ENCODE results near the gene MAPK1IP1L.

DNA sequence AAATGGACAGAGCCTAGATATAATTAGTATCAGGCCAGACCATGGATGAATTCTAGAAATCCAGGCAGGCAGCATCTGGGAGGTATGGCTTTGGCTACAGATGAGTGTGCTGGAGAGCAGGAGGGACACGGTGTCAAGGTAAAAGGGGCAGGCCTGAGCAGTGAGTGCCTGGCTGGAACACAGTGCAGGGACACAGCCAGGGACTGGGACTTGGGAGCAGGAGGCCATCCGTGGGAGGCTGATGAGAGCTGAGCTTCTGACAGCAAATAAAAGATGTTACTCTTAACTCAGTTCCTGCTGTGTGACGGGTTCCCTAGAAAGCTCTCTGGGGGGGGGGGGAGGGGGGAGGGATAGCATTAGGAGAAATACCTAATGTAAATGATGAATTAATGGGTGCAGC, 64.0 kb downstream of the MAPK1IP1L start:
- TF ChIP-seq, protein P1, sequence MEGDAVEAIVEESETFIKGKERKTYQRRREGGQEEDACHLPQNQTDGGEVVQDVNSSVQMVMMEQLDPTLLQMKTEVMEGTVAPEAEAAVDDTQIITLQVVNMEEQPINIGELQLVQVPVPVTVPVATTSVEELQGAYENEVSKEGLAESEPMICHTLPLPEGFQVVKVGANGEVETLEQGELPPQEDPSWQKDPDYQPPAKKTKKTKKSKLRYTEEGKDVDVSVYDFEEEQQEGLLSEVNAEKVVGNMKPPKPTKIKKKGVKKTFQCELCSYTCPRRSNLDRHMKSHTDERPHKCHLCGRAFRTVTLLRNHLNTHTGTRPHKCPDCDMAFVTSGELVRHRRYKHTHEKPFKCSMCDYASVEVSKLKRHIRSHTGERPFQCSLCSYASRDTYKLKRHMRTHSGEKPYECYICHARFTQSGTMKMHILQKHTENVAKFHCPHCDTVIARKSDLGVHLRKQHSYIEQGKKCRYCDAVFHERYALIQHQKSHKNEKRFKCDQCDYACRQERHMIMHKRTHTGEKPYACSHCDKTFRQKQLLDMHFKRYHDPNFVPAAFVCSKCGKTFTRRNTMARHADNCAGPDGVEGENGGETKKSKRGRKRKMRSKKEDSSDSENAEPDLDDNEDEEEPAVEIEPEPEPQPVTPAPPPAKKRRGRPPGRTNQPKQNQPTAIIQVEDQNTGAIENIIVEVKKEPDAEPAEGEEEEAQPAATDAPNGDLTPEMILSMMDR (IDR thresholded peaks at IDR 0.05), result no peak
- TF ChIP-seq POLR2A (IDR thresholded peaks at IDR 0.05), result no peak

All from prostate gland (tissue), 2 donors.